ENCODE measurements around the gene SMYD2. TPM values are rescaled to one million over a fixed set of nuclear protein-coding genes. Genes with fewer than 3 reads are reported as not detected.

The SMYD2 gene
- polyA plus RNA-seq, 3 donors, result 14.2 to 28.4 (median 23.6) TPM

DNA sequence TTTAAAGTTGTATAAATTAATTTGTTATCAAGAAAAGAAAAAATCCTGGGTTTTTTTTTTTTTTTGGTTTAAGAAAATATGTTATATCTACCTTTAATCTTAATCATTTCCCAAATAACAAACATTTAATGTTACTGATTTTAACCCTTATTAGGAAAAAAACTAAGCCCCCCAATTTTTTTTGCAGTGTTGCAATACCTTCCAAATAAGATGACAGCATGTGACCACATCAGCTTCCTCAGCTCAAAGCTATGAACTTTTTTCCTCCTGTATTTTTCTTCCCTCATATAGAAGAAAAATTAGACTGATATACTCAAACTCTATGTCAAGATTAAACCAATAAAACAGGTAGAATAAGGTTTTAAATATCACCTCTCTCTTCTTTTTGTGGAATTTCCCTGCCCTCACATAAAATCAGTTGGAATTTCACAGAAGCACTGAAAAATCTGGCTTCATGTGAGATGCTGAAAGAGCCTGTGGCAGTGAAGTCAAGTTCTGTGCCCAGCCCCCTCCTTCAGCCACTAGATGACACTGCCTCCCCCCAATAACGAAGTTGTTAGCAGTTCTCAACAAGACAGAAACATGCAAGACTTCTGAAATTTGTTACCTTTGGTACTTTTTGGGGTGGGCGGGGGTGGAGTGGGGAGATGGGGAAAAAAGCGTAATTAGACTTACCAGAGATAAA is 9.6 kb upstream of the SMYD2 start:
- Histone ChIP-seq H4K20me1 (ENCODE audit: insufficient read depth, low read length) (no peaks in the 10 kb centered on the region), H3K4me2 (replicated peaks; ENCODE audit: extremely low read depth, low read length, poor library complexity, severe bottlenecking) (no peak overlapping the region), H3K4me1 (ENCODE audit: control insufficient read depth in 1 of 2, insufficient read depth in 2 of 2, low read length in 2 of 2) (no peaks in the 10 kb centered on the region), H3K79me2 (ENCODE audit: insufficient read depth, low read length) (no peaks in the 10 kb centered on the region), H3K27me3 (ENCODE audit: control insufficient read depth in 2 of 2, insufficient read depth in 2 of 2, low read length in 2 of 2) (peaks cover 25 to 33% of the 10 kb centered on the region in 2 donors), H3K9me3 (replicated peaks in 1 of 2; ENCODE audit: control insufficient read depth in 1 of 2, insufficient read depth in 1 of 2, low read length in 2 of 2) (peaks cover 6 to 7% of the 10 kb centered on the region in 2 donors), H3K4me3 (replicated peaks in 1 of 3; ENCODE audit: low read depth in 2 of 3, low read length in 3 of 3) (no peak overlapping the region), H3K9ac (ENCODE audit: insufficient read depth, low read length, poor library complexity, severe bottlenecking) (no peak overlapping the region), H3K27ac (ENCODE audit: low read depth in 1 of 2, low read length in 2 of 2) (no peak overlapping the region), H3K36me3 (replicated peaks in 1 of 2; ENCODE audit: control insufficient read depth in 1 of 2, insufficient read depth in 2 of 2, low read length in 2 of 2) (no peaks in the 10 kb centered on the region), H2AFZ (ENCODE audit: insufficient read depth, low read depth, low read length, poor library complexity, severe bottlenecking) (no peak overlapping the region)
- WGBS (ENCODE audit: insufficient coverage), result no CpG with 5 or more reads among the region's 3 CpGs
- Mint-ChIP-seq H3K27me3 (ENCODE audit: low read depth in 3 of 3) (peaks cover 26 to 33% (median 33%) of the 10 kb centered on the region in 3 donors), H3K4me3 (peak overlapping the region in 1 of 2 donors; percentile 12), H3K36me3 (no peaks in the 10 kb centered on the region), H3K27ac (no peak overlapping the region), H3K4me1 (peaks cover 3% of the 10 kb centered on the region), H3K9me3 (peaks cover 0 to 14% (median 9%) of the 10 kb centered on the region in 7 donors)
- TF ChIP-seq, protein P1, sequence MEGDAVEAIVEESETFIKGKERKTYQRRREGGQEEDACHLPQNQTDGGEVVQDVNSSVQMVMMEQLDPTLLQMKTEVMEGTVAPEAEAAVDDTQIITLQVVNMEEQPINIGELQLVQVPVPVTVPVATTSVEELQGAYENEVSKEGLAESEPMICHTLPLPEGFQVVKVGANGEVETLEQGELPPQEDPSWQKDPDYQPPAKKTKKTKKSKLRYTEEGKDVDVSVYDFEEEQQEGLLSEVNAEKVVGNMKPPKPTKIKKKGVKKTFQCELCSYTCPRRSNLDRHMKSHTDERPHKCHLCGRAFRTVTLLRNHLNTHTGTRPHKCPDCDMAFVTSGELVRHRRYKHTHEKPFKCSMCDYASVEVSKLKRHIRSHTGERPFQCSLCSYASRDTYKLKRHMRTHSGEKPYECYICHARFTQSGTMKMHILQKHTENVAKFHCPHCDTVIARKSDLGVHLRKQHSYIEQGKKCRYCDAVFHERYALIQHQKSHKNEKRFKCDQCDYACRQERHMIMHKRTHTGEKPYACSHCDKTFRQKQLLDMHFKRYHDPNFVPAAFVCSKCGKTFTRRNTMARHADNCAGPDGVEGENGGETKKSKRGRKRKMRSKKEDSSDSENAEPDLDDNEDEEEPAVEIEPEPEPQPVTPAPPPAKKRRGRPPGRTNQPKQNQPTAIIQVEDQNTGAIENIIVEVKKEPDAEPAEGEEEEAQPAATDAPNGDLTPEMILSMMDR (IDR thresholded peaks at IDR 0.05), result no peak
- DNase-seq, result no peak
- intact Hi-C loops (cut with micrococcal nuclease), result no loop called here

DNA sequence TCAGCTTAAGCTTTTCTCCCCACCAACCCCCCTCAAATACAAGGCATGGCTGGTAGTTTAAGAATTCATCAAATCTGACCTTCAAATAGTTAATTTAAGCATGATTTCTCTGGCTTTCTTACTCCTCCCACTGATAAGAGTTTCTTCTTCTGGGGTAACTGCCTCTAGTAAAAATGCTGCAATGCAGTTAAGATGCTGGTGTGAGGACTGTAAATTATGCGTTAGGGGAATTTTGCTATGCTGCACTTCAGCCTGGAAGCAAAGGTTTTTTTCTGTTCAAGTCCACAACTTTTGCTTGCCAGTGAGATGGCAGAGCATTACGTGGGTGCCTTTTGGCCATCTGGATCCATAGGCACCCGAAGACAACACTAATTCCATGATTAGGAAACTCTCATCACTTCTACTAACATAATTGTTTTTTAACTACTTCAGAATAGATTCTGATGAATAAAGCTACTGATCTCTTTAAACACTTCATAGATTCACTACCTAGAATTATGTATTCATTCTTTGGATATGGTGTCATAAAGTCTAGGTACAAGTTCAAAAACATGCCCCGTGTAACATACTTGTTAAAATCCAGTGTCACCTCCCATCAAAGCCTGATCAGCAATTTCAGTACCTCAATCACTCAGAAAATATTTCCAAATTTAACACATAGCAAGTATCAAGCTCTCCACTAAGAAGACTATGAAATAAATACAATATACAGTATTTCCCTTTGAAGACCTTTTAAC is 8.8 kb upstream of the SMYD2 start:
- H3K79me2 ChIP-seq (ENCODE audit: insufficient read depth, low read length), result no peaks in the 10 kb centered on the region
- no peaks in the 10 kb centered on the region for H3K4me1 ChIP-seq (ENCODE audit: control insufficient read depth in 1 of 2, insufficient read depth in 2 of 2, low read length in 2 of 2)
- H3K9ac ChIP-seq (ENCODE audit: insufficient read depth, low read length, poor library complexity, severe bottlenecking), result no peak overlapping the region
- Mint-ChIP-seq H3K27me3 (ENCODE audit: low read depth in 3 of 3) (peaks cover 20 to 30% (median 30%) of the 10 kb centered on the region in 3 donors), H3K27ac (no peak overlapping the region), H3K36me3 (no peaks in the 10 kb centered on the region), H3K9me3 (peaks cover 0 to 16% (median 9%) of the 10 kb centered on the region in 7 donors), H3K4me1 (peaks cover 3% of the 10 kb centered on the region), H3K4me3 (no peak overlapping the region)
- no peaks in the 10 kb centered on the region for H3K36me3 ChIP-seq (replicated peaks in 1 of 2; ENCODE audit: control insufficient read depth in 1 of 2, insufficient read depth in 2 of 2, low read length in 2 of 2)
- no peak for DNase-seq
- peaks cover 25 to 31% of the 10 kb centered on the region in 2 donors for H3K27me3 ChIP-seq (ENCODE audit: control insufficient read depth in 2 of 2, insufficient read depth in 2 of 2, low read length in 2 of 2)
- H3K4me3 ChIP-seq (replicated peaks in 1 of 3; ENCODE audit: low read depth in 2 of 3, low read length in 3 of 3), result no peak overlapping the region
- TF ChIP-seq, protein P1 (IDR thresholded peaks at IDR 0.05), result no peak
- no peak overlapping the region for H2AFZ ChIP-seq (ENCODE audit: insufficient read depth, low read depth, low read length, poor library complexity, severe bottlenecking)
- no peak overlapping the region for H3K27ac ChIP-seq (ENCODE audit: low read depth in 1 of 2, low read length in 2 of 2)
- H4K20me1 ChIP-seq (ENCODE audit: insufficient read depth, low read length), result no peaks in the 10 kb centered on the region
- peaks cover 6 to 8% of the 10 kb centered on the region in 2 donors for H3K9me3 ChIP-seq (replicated peaks in 1 of 2; ENCODE audit: control insufficient read depth in 1 of 2, insufficient read depth in 1 of 2, low read length in 2 of 2)
- no peak overlapping the region for H3K4me2 ChIP-seq (replicated peaks; ENCODE audit: extremely low read depth, low read length, poor library complexity, severe bottlenecking)
- no CpG with 5 or more reads among the region's 4 CpGs for WGBS (ENCODE audit: insufficient coverage)
- intact Hi-C loops (cut with micrococcal nuclease), result no loop called here

All from CD14-positive monocyte (primary cell).